ENCODE results near the gene D2HGDH. TPM values are rescaled to one million over a fixed set of nuclear protein-coding genes. Genes with fewer than 3 reads are reported as not detected.
"Not testable (repeated sequence)": the region's sequence is repeated elsewhere in the genome, so short reads cannot be mapped to it uniquely, and the experiment has no call there.

D2HGDH gene
- total RNA-seq, 1 donor from 2014 or later, result 22.4 TPM

DNA sequence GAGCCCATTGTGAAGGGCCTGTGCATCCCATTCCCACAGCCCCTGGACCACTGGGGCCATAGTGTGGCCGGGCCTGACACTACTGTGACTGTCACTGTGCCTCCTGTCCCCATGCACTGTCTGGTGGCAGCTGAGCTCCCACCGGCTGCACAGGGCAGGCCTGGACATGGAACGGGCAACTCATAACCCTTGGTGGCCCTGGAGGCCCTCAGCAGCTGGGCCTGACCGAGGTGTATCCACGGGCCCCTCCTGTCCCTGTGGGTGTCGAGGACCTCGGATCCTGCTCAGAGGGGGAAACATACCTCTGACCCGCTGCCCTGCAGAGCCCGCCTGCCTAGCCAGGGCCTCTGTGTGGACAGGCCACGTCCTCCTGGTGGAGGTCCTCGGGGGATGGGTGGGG, 34.4 kb downstream of the D2HGDH start:
- no peak for DNase-seq (ENCODE audit: low read depth)

DNA sequence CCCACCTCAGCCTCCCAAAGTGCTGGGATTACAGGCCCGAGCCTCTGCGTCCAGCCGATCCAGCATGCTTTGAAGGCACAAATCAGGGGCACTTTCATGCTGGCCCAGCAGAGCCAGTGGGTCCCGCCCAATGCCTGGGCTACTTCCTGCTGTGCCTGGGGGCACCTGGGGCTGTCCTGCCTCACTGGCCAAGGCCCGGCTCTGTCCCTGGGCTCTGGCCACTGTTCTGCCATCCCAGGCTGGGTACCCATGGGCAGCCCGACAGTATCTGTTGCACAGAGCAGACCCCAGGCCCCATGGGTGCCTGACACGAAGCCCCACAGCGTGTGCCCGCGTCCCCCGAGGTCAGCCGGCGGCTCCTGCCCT, 35.4 kb downstream of the D2HGDH start:
- no peak for DNase-seq (ENCODE audit: low read depth)

DNA sequence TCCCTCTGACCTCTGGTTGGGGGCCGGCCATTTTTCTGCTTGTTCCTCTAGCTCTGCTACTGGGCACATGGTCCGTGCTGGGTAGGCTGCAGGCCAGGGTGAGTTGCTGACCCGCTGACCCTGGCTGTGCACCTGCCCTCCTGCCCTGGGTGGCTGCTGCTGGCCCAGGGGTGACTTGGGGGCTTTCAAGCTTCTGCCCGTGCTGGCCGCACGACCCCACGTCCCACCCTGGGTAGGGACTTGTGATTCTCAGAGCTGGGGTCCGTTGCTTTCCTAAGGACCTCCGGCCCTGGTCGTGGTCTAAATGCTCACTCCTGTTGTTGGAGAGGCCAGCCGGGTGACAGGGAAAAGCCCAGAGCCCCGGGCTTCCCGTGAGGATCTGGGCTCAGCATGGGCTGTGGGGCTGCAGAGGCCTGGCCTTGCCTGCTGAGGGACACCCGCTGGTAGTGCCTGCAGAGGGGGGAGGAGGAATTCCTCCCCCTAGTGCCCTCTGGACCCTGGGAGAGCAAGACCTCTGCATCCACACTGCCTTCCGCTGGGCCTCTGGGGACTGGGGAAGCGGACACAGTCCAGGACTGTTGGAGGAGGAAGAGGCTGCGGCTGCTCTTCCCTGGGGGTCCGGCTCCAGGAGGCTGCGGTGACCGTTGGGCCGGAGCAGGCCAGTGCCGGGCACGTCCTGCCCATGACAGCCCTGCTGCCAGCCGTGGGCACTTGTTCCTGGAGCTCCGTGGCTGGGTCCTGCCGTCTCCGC, 35.9 kb downstream of the D2HGDH start:
- no peak for DNase-seq (ENCODE audit: low read depth)

DNA sequence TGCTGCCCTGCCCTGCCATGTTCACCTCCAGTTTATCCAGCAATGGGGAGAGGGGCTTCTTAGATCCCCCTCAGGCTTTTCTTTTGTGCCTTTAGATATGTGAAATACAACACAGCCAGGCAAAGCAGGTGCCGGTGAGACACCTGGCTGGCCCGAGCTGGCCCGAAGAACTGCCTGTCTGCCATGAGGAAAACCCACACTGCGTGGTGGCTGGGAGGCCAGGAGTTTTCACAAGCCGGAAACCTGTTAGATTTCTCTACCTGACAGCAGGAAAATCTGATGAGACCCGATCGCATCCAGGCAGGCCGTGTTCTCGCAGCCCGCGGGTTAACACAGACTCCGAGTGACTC, 36.5 kb downstream of the D2HGDH start:
- no peak for DNase-seq (ENCODE audit: low read depth)

DNA sequence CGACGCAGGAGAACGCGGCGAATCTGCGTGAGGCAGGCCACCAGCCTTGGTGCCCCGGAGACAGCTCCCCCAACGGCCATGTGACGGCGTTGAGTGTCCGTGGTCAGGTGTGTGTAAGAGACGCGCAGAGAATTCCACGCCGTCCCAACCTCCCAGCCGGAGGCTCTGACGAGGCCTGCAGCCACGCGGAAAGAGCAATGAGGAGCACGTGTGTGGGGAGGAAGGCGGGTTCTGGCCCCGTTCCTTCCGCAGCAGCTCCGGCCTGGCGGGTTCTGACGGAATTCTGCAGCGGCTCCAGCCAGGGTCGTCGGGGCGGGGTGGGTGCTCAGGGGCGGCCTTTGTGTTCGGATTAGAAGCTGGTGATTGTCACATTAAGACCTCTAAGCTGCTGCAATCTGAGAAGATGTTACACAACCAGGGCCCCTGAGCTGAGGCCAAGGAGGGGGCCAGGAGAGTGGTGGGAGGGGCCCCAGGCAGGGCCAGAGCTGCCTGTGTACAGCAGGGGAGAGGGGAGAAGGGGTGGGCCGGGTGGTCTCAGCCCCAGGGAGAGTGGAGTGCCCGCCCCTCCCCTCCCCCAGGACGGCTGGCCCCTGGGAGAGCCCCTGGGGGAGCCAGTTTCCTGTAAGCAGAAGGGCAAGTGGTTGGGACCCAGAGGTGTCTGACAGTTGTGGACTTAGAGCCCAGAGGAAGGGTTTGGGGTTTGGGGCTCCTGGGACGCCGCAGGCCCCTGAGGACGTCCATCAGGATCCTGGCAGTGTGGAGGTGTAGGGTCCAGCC, 37.0 kb downstream of the D2HGDH start:
- DNase-seq (ENCODE audit: low read depth), result peak; percentile 16

DNA sequence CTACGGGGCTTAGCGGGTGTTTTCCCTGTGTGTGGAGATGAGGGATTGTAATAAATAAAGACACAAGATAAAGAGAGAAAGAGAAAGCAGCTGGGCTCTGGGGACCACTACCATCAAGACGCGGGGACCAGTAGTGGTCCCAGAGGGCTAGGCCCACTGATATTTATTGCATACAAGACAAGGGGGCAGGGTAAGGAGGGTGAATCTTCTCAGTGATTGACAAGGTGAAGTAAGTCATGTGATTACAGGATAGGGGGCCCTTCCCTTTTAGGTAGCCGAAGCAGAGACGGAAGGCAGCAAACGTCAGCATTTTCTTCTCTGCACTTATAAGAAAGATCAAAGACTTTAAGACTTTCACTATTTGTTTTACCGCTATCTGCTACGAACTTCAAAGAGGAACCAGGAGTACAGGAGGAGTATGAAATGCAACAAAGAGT, 37.7 kb downstream of the D2HGDH start:
- no peak for DNase-seq (ENCODE audit: low read depth)

DNA sequence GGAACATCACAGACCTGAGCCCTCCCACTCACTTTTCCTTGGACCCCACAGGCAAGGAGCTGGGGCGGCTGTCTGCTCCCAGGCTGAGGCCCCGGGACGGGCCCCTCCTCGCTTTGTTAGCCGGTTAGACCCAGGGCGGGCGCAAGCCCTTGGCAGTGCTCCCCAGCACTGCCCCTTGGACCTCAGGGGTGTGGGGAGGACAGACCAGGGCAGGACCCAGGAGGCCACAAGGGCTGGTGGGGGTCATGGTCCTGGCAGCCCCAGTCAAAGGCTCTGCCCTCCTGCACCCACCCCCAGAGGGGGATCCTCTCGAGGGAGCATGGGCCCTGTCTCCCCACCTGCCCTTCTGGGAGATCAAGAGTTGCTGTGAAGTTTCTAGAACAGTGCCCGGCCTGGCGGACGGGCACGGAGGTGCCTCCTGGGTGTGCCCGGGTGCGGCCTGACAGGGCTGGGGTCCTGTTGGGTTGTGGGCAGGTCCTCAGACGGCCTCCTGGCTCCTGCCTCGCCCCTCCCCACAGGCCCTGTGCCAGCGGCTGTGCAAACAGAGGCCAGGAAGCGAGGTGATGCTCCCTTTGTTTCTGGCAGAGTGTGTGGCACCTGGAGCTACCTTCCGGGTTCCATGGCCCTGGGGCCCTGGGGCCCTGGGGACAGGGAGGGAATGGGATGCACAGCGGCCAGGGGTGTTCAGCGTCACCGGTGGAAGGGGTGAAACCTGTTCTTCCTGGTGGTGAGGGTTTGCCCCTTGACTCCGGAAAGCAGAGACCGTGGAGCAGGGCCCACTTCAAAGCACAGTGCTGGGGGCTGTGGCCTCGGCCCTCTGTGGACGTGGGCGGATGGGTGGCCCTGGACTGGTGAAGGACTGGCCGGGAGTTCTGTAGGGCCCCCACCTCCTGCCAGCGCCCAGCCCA, 39.3 kb downstream of the D2HGDH start:
- DNase-seq (ENCODE audit: low read depth), result no peak

DNA sequence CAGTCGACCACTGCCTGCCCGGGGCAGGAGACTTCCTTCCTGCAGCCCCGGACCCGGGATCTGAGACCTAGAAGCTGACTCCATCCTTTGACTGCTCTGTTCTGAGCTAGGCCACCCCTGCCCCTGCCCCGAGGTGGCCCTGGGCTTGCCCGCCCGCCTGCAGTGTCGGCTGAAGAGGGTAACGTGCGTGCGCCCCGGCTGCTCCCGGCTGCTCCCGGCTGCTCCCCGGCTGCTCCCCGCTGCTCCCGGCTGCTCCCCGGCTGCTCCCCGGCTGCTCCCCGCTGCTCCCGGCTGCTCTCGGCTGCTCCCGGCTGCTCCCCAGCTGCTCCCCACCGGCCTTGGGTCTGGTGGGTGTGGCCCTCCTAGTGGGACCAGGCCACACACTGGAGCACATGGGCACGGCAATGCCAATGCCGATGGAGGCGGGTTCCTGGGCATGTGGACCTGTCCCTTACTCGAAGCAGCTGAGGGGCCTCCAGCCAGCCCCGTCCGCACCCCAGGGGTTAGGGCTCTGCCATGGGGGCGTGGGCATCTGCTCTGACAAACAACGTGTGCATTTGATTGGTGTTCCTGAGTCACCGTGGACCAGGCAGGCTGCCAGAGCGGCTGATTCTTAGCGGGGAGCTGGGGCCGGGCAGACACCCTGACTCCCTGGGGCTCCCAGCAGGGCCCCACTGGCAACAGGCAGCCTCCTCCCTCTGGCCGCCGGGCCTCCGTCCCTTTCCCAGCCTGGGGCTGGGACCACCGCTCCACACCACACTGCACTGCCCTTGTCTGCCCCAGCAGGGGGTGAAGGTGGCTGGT, 40.2 kb downstream of the D2HGDH start:
- no peak for DNase-seq (ENCODE audit: low read depth)

DNA sequence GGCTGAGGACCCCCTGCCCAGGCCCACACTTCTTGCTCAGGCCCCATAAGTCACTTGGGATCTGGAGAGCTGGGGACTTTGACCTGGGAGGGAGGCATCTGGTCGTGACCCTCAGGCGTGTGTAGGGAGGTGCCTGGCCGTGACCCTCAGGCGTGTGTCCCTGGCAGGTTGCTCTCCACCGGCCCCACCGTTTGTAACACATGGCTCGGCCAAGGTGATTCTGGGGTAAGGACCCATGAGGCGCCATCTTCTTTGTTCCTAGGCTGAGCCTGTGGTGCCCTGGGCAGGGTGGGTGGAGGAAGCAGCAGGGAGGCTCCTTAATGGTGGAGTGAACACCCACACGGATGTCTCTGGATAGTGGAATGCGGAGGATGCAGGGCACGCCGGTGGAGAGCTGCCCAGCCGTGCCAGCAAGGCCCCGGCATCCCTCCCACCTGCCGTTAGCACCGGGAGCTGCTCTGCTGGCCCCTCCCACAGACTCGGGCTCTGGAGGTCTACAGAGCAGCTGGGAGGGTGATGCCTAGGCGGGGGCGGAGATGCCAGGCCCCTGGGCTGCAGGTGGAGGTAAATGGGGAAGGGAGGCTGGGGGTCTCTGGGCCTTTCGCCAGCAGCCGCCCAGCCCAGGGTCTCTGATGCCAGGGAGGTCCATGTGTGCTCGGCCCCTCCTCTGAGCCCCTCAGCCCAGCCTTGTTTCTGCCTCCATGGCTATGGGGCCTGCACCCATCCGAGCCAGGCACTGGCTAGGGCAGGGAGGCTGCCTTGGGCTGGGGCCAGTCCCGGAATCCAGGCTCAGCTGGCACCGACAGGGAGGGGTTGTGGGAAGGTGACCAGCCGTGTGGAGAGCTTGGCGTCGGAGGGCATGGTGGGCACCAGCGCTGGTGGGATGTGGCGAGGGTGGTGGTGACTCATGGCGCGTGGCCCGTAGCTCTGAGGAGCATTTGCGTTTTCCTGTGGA, 41.1 kb downstream of the D2HGDH start:
- no peak for DNase-seq (ENCODE audit: low read depth)

DNA sequence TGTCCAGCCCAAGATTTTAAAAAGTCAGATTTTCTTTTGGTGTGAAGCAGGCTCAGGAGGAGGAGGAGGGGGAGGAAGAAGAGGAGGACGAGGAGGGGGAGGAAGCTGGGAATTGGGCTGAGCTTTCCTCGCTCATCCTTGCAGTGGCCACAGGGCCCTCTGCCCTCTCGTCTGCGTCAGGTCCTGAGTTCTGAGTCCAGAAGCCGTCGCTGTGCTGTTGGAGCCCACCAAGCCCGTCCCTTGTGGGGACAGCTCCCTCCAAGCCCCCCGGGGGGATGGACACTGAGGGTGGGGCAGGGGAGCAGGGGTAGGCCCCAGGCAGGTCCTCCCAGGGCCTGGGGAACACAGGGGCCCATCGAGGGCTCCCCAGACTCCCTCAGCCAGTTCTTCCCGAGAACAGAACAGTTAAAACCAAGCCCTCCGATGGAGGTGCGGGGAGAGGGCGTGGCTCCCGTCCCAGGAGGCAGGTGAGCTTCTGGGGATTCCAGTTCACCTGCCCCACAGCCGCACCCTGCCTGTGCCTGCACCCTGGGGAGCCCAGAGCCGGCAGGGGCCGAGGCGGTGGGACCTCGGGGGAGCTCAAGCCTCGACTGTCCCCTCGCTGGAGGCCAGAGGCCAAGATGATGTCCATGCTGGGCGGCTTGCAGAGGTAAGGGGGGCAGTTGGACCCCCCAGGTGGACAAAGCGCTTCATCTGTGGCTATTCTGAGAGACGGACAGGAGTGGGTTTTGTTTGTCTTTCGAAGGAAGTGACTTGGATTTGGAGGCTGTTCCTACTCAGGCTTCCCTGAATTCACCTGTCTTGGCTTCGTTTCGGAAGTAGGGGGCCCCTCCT, 42.1 kb downstream of the D2HGDH start, which contains the start of gene GAL3ST2:
TSS of gene GAL3ST2 (plus strand) at position 487 of the 834 bp plus-strand sequence. CDS start at position 621, 134 bp downstream.
- DNase-seq (ENCODE audit: low read depth), result no peak

DNA sequence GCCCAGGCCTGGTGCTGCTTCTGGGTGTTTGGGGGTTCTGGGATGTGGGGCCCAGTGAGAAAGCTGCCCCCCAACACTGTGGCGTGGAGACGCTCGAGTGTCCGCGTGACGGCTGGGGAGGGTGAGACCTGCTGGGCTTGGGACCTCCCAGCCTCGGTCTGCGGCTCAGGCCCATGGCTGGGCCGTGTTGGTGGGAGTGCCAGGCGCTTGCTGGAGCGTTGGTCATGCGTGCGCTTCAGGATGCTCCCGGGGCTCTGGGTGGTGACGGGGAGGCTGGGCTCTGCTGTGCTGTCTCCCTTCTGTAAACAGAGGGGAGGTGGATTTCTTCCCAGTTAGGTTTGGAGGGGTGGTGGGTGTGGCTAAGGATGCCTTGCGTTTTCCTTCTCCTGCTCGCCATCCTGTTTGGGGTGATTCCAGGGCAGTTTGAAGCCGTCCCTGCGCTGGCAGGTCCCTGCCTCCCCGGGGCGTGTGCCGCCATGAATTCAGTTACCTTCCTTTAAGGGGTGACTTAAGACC, 42.8 kb downstream of the D2HGDH start:
- DNase-seq (ENCODE audit: low read depth), result no peak

DNA sequence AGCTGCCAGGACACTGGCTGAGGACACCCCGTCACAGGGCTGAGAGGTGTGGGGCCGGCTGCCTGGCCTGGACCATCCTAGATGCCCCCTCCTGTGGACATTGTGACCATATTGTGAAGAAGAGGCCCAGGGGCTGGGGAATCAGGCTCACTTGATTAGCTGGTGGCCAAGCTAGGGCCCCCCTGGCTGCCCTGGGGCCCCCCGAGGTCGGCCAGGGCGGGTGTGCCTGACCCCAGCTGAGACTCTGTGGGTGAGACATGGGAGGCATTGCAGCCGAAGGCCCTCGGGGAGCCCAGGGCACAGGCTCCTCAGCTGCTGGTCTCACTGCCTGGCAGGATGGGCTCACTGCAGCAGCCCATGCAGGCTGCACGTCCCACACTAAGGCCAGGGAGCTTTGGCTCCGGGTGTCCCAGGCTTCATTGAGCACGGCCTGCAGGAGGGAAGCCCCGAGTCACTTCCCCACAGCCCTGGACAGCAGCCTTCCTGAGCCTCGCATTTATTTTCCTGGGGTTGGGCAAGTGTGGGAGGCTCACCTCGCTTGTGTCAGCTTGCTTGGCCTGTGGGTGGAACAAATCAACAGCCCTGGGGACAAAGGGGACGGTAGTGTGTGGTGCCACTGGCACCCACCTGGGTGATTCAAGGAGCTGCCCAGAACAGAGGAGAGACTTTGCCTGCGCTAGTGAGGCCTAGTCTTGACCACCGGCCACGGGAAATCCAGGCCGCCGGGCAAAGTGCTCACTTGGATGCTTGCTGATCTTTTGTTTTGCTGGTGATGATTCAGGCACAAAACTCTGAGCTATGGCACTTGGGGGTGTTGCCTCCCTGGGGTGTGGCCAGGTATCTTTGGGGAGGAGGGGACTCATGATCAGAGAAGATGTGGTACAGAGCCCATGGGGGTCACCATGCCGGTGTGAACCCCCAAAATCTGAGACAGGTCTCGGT, 43.5 kb downstream of the D2HGDH start:
- DNase-seq (ENCODE audit: low read depth), result no peak

DNA sequence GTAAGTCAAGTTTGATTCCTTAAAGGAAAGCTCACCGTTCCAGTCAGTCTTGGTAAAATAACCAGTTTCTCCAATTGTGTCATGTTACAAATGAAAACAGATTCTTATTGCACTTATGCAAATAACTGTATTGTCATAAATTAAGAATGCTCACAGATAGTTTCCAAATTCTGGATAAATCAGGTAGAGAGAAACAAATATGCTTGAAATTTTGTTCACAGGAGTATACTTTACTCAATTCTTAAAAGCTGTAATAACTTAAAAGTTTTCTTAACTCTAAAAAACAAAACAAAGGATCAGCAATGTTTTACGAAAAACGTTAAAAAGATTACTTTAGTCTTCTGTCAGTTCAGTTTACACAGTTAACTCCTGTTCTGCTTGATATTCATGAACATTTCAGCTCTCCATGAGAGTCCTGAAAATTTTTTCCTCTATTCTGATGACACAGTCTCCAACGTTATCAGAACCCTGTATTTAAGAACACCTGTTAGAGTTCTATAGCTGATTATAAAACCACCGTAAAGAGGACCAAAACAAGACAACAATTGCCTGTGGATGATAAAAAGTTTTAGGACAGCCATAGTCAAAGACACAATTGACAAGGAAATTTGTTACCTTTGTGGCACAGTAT, 46.6 kb downstream of the D2HGDH start:
- DNase-seq (ENCODE audit: low read depth), result no peak

DNA sequence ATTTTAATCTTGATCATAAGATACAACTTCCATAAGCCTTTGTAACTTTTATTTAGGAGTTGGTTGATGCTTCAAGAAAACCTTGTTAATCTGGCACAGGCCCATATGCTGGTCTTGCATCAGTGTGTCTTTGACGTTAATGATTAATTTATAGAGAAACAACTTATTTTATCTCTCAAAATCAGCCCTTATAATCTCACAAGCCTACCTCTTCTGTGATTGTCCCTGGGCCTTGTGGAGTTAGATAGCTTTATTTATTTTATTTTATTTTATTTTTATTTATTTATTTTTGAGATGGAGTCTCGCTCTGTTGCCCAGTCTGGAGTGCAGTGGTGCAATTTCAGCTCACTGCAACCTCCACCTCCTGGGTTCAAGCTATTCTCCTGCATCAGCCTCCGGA, 47.6 kb downstream of the D2HGDH start:
- DNase-seq (ENCODE audit: low read depth), result not testable (repeated sequence)

DNA sequence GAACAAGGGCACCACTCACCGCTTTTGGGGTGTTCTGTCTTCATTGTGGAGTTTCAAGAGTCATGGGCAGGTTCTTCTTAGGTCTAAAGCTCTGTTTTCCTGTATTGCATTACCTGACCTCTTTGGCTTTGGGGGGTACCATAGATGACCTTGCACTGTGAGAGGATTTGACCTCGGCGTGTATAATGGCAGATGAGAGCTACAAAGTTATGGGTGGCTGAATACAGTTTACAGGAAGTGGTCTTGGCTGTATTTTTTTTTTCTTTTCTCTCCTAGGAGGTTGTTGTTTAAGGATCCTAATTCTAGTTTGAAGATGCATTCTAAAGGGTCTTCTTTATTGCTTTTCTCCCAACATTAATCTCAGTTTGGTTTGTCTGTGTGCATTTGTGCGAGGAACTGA, 53.7 kb downstream of the D2HGDH start:
- no peak for DNase-seq (ENCODE audit: low read depth)

DNA sequence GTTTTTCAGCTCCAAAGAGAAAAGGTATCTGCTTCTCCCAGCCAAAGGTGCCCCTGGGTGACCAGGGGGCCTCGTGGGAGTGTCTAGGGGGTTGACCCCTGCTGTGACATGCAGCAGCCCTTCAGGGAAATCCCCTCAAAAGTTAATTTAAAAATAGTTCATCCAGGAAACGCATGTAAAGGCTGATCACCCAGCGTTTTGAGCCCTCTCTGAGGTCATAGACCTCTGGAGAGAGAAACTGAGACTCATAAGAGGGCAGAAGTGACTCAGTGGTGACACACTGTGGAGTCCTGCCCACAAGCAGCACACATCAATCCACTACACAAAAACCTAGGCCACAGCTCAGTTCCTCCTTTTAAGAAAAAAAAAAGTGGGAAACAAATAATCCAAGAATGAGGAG, 54.1 kb downstream of the D2HGDH start:
- DNase-seq (ENCODE audit: low read depth), result no peak

DNA sequence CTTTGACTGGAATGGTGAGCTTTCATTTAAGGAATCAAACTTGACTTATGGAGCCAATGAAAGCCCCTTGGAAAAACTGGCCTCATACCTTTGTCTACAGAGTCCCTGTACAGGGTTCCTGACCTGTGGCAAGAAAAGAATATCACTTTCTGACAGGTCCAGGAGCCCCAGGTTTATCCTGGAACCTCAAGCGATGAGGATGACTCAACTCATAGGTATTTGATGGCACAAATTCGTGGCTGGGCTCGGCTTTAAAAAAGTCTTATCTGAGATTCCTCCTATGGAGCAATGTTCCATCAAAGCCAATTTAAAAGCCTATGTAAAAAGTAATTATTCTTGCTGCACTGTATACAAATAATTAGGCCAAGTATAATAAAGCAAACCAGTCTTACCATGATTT, 57.0 kb downstream of the D2HGDH start:
- not testable (repeated sequence) for DNase-seq (ENCODE audit: low read depth)
